Activated CD4-positive, CD25-positive, alpha-beta regulatory T cell treated with anti-CD3 and anti-CD28 coated beads, Interleukin-2, amount 50 U/mL, for 72 hours (primary cell): ENCODE results near the gene PTPN4.

Experiments used
- DNase-seq: peaks from one replicate; pipeline ENCODE4 v3.0.0; 2021

Gene PTPN4

GRCh38 chr2:119862127-119862889, 102.6 kb downstream of the PTPN4 start:
- DNase-seq, result no peak

- DNase-seq, result no peak
These were observed 104.6 kb downstream of the PTPN4 start for GRCh38 chr2:119864318-119864717.

GRCh38 chr2:119871725-119872124, 112.0 kb downstream of the PTPN4 start:
- no peak for DNase-seq

- no peak for DNase-seq
These were observed 113.9 kb downstream of the PTPN4 start for GRCh38 chr2:119873350-119874315.

GRCh38 chr2:119879502-119879901, 119.8 kb downstream of the PTPN4 start:
- no peak for DNase-seq

- no peak for DNase-seq
These were observed 129.0 kb downstream of the PTPN4 start for GRCh38 chr2:119888680-119889079.

GRCh38 chr2:119897736-119898395, 138.1 kb downstream of the PTPN4 start:
- no peak for DNase-seq

GRCh38 chr2:119901013-119901412, 141.3 kb downstream of the PTPN4 start:
- no peak for DNase-seq

GRCh38 chr2:119910566-119910965, 150.8 kb downstream of the PTPN4 start:
- DNase-seq, result no peak

- no peak for DNase-seq
These were observed 154.5 kb downstream of the PTPN4 start for GRCh38 chr2:119914266-119914665.

- DNase-seq, result no peak
These were observed 162.1 kb downstream of the PTPN4 start for GRCh38 chr2:119921825-119922224.

GRCh38 chr2:119922699-119923098, 163.0 kb downstream of the PTPN4 start:
- no peak for DNase-seq

- DNase-seq, result no peak
These were observed 169.8 kb downstream of the PTPN4 start for GRCh38 chr2:119929537-119929936.

- DNase-seq, result no peak
These were observed 173.1 kb downstream of the PTPN4 start for GRCh38 chr2:119932809-119933208.

- no peak for DNase-seq
These were observed 174.6 kb downstream of the PTPN4 start for GRCh38 chr2:119934319-119934718.

GRCh38 chr2:119937680-119938079, 178.0 kb downstream of the PTPN4 start:
- no peak for DNase-seq

GRCh38 chr2:119939915-119940314, 180.2 kb downstream of the PTPN4 start:
- no peak for DNase-seq

- DNase-seq, result no peak
These were observed 181.1 kb downstream of the PTPN4 start for GRCh38 chr2:119940856-119941255.

GRCh38 chr2:119941388-119941787, 181.7 kb downstream of the PTPN4 start:
- no peak for DNase-seq

- no peak for DNase-seq
These were observed 182.3 kb downstream of the PTPN4 start for GRCh38 chr2:119941981-119942513.

- DNase-seq, result no peak
These were observed 183.3 kb downstream of the PTPN4 start for GRCh38 chr2:119943058-119943457.

- no peak for DNase-seq
These were observed 187.8 kb downstream of the PTPN4 start for GRCh38 chr2:119947535-119947934.

GRCh38 chr2:119950966-119951365, 191.2 kb downstream of the PTPN4 start:
- no peak for DNase-seq
